Erythroblast (primary cell): ENCODE measurements around the gene PRR5.

Experiments
- GATA1 ChIP-seq: IDR thresholded peaks from 2 replicates; pipeline ENCODE4 v1.6.1; 2011; ENCODE audit warnings: low read depth, mild to moderate bottlenecking, control low read depth, low read length, moderate library complexity
- POLR2A ChIP-seq: IDR thresholded peaks from 2 replicates; pipeline ENCODE4 v1.6.1; 2011; ENCODE audit warnings: mild to moderate bottlenecking, low read length

- no peak for TF ChIP-seq POLR2A
- no peak for TF ChIP-seq GATA1
These were observed 34.7 kb upstream of the PRR5 start for GRCh38 chr22:44667276-44667675.
